ENCODE measurements around the gene HERC5. TPM values are rescaled to one million over a fixed set of nuclear protein-coding genes. Genes with fewer than 3 reads are reported as not detected.
"Not testable (repeated sequence)": the region's sequence is repeated elsewhere in the genome, so short reads cannot be mapped to it uniquely, and the experiment has no call there.

The HERC5 gene
- total RNA-seq, 1 donor from 2014 or later: 18.4 TPM

GRCh38 chr4:88539322-88540068 is 82.6 kb downstream of the HERC5 start:
- H3K27ac ChIP-seq, H3K9me3 ChIP-seq, H3K36me3 ChIP-seq, H3K4me1 ChIP-seq, H3K27me3 ChIP-seq, H3K4me3 ChIP-seq, ATAC-seq: not testable (repeated sequence)
- intact Hi-C loops (cut with DNase I): loop anchor here (10.0 kb wide), 1 partner anchor 125 kb away; no protein-coding TSS in a partner anchor
- peak; percentile 83 for DNase-seq
- peak; percentile 79 for TF ChIP-seq CTCF (IDR thresholded peaks at IDR 0.05)

- intact Hi-C loops (cut with DNase I): no loop called here
- no peak for ATAC-seq
- no peak for TF ChIP-seq CTCF (IDR thresholded peaks at IDR 0.05)
Observed at GRCh38 chr4:88549815-88550214, 92.9 kb downstream of the HERC5 start.

More at GRCh38 chr4:88549815-88550214, 92.9 kb downstream of the HERC5 start:
- Histone ChIP-seq H3K9me3 (no peaks in the 10 kb centered on the region), H3K27ac (no peak overlapping the region), H3K36me3 (no peaks in the 10 kb centered on the region), H3K4me1 (no peaks in the 10 kb centered on the region), H3K27me3 (no peaks in the 10 kb centered on the region), H3K4me3 (no peak overlapping the region)
- no peak for DNase-seq

Other genes with a start within 250 kb of the HERC5 start
- 37.7 TPM for gene PPM1K, start 172.6 kb upstream of the HERC5 start, total RNA-seq
- 13.0 TPM for gene HERC6, start 78.3 kb upstream of the HERC5 start, total RNA-seq
- 67.9 TPM for gene PYURF, start 66.7 kb downstream of the HERC5 start, total RNA-seq
- 50.0 TPM for gene HERC3, start 135.4 kb downstream of the HERC5 start, total RNA-seq
- gene NAP1L5, start 240.7 kb downstream of the HERC5 start, total RNA-seq: 3.2 TPM